Naive thymus-derived CD4-positive, alpha-beta T cell (primary cell): ENCODE measurements around the gene PPP6R3. TPM values are rescaled to one million over a fixed set of nuclear protein-coding genes. Genes with fewer than 3 reads are reported as not detected.
A peak's percentile ranks its signal among the peaks of the same experiment; 100 is the strongest.
"Not testable (repeated sequence)": the region's sequence is repeated elsewhere in the genome, so short reads cannot be mapped to it uniquely, and the experiment has no call there.

Experiments
- ATAC-seq: fragments of 150-1000 bp; cut with Tn5 transposase; 2 replicates; pipeline ENCODE4 v1.10.0; 2021; ENCODE audit warnings: mild to moderate bottlenecking, moderate library complexity
- CTCF ChIA-PET: fragments of 350-600 bp; sonication (Branson Sonifier 250); formaldehyde crosslinking; loops from one replicate; lab custom pipeline; 2021; ENCODE audit warnings: antibody characterized with exemption; lab: Charles Lee
- POLR2A ChIA-PET: fragments of 350-600 bp; sonication (Branson Sonifier 250); formaldehyde crosslinking; loops from one replicate; lab custom pipeline; 2021; ENCODE audit warnings: antibody characterized with exemption, inconsistent platforms; lab: Charles Lee
- DNase-seq, 9 donors: peaks; one replicate each; pipeline versions ENCODE4 v3.0.0 to v3.0.0-alpha.2; 2020 to 2022; ENCODE audit warnings: mixed read lengths in 1 of 9
- H3K27ac ChIP-seq: one replicate; pipeline ENCODE4 v1.7.0; 2013; ENCODE audit warnings: mild to moderate bottlenecking, low read depth, low read length, moderate library complexity
- H3K27me3 ChIP-seq, 2 donors: one replicate each; pipeline ENCODE4 v1.7.0; 2013; ENCODE audit warnings: low read length in 2 of 2, mild to moderate bottlenecking in 2 of 2, moderate library complexity in 2 of 2; ENCODE audit not compliant: control insufficient read depth in 2 of 2, insufficient read depth in 2 of 2
- H3K36me3 ChIP-seq, 3 experiments: 1 replicate in 2 of 3; 2 replicates in 1 of 3; pipeline ENCODE4 v1.7.0; 2013; ENCODE audit warnings: low read length in 3 of 3, mild to moderate bottlenecking in 3 of 3, moderate library complexity in 1 of 3; ENCODE audit not compliant: insufficient read depth in 3 of 3, control insufficient read depth in 2 of 3
- H3K4me1 ChIP-seq, 2 donors: one replicate each; pipeline ENCODE4 v1.7.0; 2013; ENCODE audit warnings: low read length in 2 of 2, mild to moderate bottlenecking in 2 of 2, moderate library complexity in 1 of 2; ENCODE audit not compliant: control insufficient read depth in 2 of 2, insufficient read depth in 2 of 2
- H3K4me3 ChIP-seq: 2 replicates; pipeline ENCODE4 v1.7.0; 2013; ENCODE audit warnings: mild to moderate bottlenecking, low read length
- H3K9me3 ChIP-seq, 3 experiments: 1 replicate in 2 of 3; 2 replicates in 1 of 3; pipeline ENCODE4 v1.7.0; 2013; ENCODE audit warnings: low read length in 3 of 3; ENCODE audit not compliant: control insufficient read depth in 2 of 3
- H3K27ac Mint-ChIP-seq, 9 donors: one replicate each; pipeline ENCODE4 v1.8.0; 2020 to 2022; ENCODE audit warnings: mixed read lengths in 9 of 9, mild to moderate bottlenecking in 8 of 9, moderate library complexity in 5 of 9, inconsistent platforms in 2 of 9
- H3K27me3 Mint-ChIP-seq, 5 donors: one replicate each; pipeline ENCODE4 v1.8.0; 2021 to 2022; ENCODE audit warnings: mixed read lengths in 5 of 5, mild to moderate bottlenecking in 1 of 5
- H3K36me3 Mint-ChIP-seq, 5 donors: one replicate each; pipeline ENCODE4 v1.8.0; 2020 to 2022; ENCODE audit warnings: mixed read lengths in 5 of 5, mild to moderate bottlenecking in 3 of 5, inconsistent platforms in 1 of 5
- H3K4me1 Mint-ChIP-seq, 7 donors: one replicate each; pipeline ENCODE4 v1.8.0; 2020 to 2022; ENCODE audit warnings: mixed read lengths in 7 of 7, mild to moderate bottlenecking in 3 of 7, inconsistent platforms in 1 of 7
- H3K4me3 Mint-ChIP-seq, 10 donors: one replicate each; pipeline ENCODE4 v1.8.0; 2020 to 2022; ENCODE audit warnings: mild to moderate bottlenecking in 10 of 10, mixed read lengths in 10 of 10, moderate library complexity in 6 of 10, inconsistent platforms in 2 of 10
- H3K9me3 Mint-ChIP-seq, 11 donors: one replicate each; pipeline ENCODE4 v1.8.0; 2020 to 2022; ENCODE audit warnings: mixed read lengths in 11 of 11, mild to moderate bottlenecking in 4 of 11, inconsistent platforms in 1 of 11, moderate library complexity in 1 of 11
- intact Hi-C, 2 donors: fragments of 100-400 bp; cut with micrococcal nuclease; formaldehyde crosslinking; loops; one replicate each; pipeline ENCODE4 v1.15.1; 2023
- polyA plus RNA-seq, 2 donors: library from polyadenylated mRNA; unstranded; fragments of 300-500 nt; fragmentation: Illumina TruSeq; gene quantifications; one replicate each; pipeline ENCODE4 v1.2.3, GENCODE V29; 2021
- total RNA-seq, 6 experiments: library from RNA in 5 of 6; stranded (reverse) in 5 of 6; gene quantifications; 1 replicate in 5 of 6; 2 replicates in 1 of 6; pipeline ENCODE4 v1.2.3 and lab custom pipeline; 2021 to 2026

The PPP6R3 gene
- total and polyA plus RNA-seq, 7 experiments from 2014 or later, result 43.5 to 159 (median 133) TPM

- Histone ChIP-seq H3K27ac (peak overlapping the region; percentile 16), H3K27me3 (no peaks in the 10 kb centered on the region), H3K36me3 (peaks cover 0 to 7% (median 0%) of the 10 kb centered on the region in 3 experiments), H3K4me1 (peaks cover 64 to 73% of the 10 kb centered on the region in 2 donors), H3K9me3 (no peaks in the 10 kb centered on the region), H3K4me3 (no peak overlapping the region)
- Mint-ChIP-seq H3K36me3 (peaks cover 0 to 33% (median 19%) of the 10 kb centered on the region in 5 donors), H3K27ac (peak overlapping the region; percentile 64 to 91 (median 80)), H3K9me3 (peaks cover 0 to 4% (median 0%) of the 10 kb centered on the region in 11 donors), H3K27me3 (no peaks in the 10 kb centered on the region), H3K4me3 (peak overlapping the region; percentile 60 to 87 (median 82)), H3K4me1 (peaks cover 70 to 91% (median 86%) of the 10 kb centered on the region in 7 donors)
- ChIA-PET POLR2A (interaction anchor here (1.3 kb wide), 1 partner anchor 10 kb away, joined by 4 read pairs; no protein-coding TSS in a partner anchor), CTCF (no interaction called here)
- intact Hi-C loops, result no loop called here
- no peak for DNase-seq
- ATAC-seq, result no peak
These were observed 9.8 kb downstream of the PPP6R3 start for GRCh38 chr11:68470304-68470811.

GRCh38 chr11:68471360-68472340, 11.1 kb downstream of the PPP6R3 start:
- H3K27ac Mint-ChIP-seq, result peak overlapping the region; percentile 74 to 94 (median 84)
- intact Hi-C loops, result loop anchor here in 1 of 2 donors (1.0 kb wide), 1 partner anchor 11 kb away; the partner anchor contains the start of gene PPP6R3
- Histone ChIP-seq H3K27ac (peak overlapping the region; percentile 53), H3K4me1 (peaks cover 60 to 64% of the 10 kb centered on the region in 2 donors), H3K9me3 (no peaks in the 10 kb centered on the region), H3K4me3 (peak overlapping the region; percentile 51), H3K27me3 (no peaks in the 10 kb centered on the region), H3K36me3 (peaks cover 0 to 7% (median 0%) of the 10 kb centered on the region in 3 experiments)
- DNase-seq (peak in 8 of 9 donors; percentile 28 to 63 (median 53)), ATAC-seq (peak; percentile 84)
- H3K4me3 Mint-ChIP-seq, result peak overlapping the region; percentile 68 to 87 (median 84)
- H3K4me1 Mint-ChIP-seq, result peaks cover 61 to 83% (median 76%) of the 10 kb centered on the region in 7 donors
- no peaks in the 10 kb centered on the region for H3K27me3 Mint-ChIP-seq
- ChIA-PET CTCF (no interaction called here), POLR2A (interaction anchor here (0.8 to 1.3 kb wide), 3 partner anchors 10 to 80 kb away, joined by 3 to 4 read pairs (median 3); no protein-coding TSS in a partner anchor)
- peaks cover 0 to 33% (median 16%) of the 10 kb centered on the region in 5 donors for H3K36me3 Mint-ChIP-seq
- H3K9me3 Mint-ChIP-seq, result peaks cover 0 to 6% (median 0%) of the 10 kb centered on the region in 11 donors

GRCh38 chr11:68472778-68473177, 12.2 kb downstream of the PPP6R3 start:
- H3K4me3 ChIP-seq, result no peak overlapping the region
- Mint-ChIP-seq H3K4me1 (peaks cover 59 to 84% (median 77%) of the 10 kb centered on the region in 7 donors), H3K36me3 (peaks cover 0 to 39% (median 21%) of the 10 kb centered on the region in 5 donors), H3K9me3 (peaks cover 0 to 6% (median 0%) of the 10 kb centered on the region in 11 donors), H3K4me3 (peak overlapping the region in 9 of 10 donors; percentile 4 to 87 (median 74)), H3K27ac (peak overlapping the region in 6 of 9 donors; percentile 29 to 91 (median 84)), H3K27me3 (no peaks in the 10 kb centered on the region)
- H3K4me1 ChIP-seq, result peaks cover 56 to 60% of the 10 kb centered on the region in 2 donors
- CTCF ChIA-PET, result no interaction called here
- intact Hi-C loops, result loop anchor here in 1 of 2 donors (1.0 kb wide), 1 partner anchor 12 kb away; the partner anchor contains the start of gene PPP6R3
- POLR2A ChIA-PET, result interaction anchor here (1.0 kb wide), 1 partner anchor 11 kb away, joined by 3 read pairs; no protein-coding TSS in a partner anchor
- H3K27me3 ChIP-seq, result no peaks in the 10 kb centered on the region
- DNase-seq, result no peak
- no peak for ATAC-seq
- H3K9me3 ChIP-seq, result no peaks in the 10 kb centered on the region
- H3K27ac ChIP-seq, result no peak overlapping the region
- H3K36me3 ChIP-seq, result peaks cover 0 to 7% (median 0%) of the 10 kb centered on the region in 3 experiments

GRCh38 chr11:68473693-68474092, 13.1 kb downstream of the PPP6R3 start:
- intact Hi-C loops, result no loop called here
- Histone ChIP-seq H3K27ac (no peak overlapping the region), H3K36me3 (peaks cover 0 to 7% (median 0%) of the 10 kb centered on the region in 3 experiments), H3K4me3 (no peak overlapping the region), H3K4me1 (peaks cover 49 to 53% of the 10 kb centered on the region in 2 donors), H3K9me3 (no peaks in the 10 kb centered on the region), H3K27me3 (no peaks in the 10 kb centered on the region)
- no peaks in the 10 kb centered on the region for H3K27me3 Mint-ChIP-seq
- H3K4me3 Mint-ChIP-seq, result peak overlapping the region in 9 of 10 donors; percentile 3 to 85 (median 44)
- H3K36me3 Mint-ChIP-seq, result peaks cover 0 to 39% (median 21%) of the 10 kb centered on the region in 5 donors
- H3K9me3 Mint-ChIP-seq, result peaks cover 0 to 6% (median 0%) of the 10 kb centered on the region in 11 donors
- POLR2A ChIA-PET, result interaction anchor here (0.8 to 1.0 kb wide), 2 partner anchors 12 kb away, joined by 3 read pairs; no protein-coding TSS in a partner anchor
- peaks cover 53 to 84% (median 76%) of the 10 kb centered on the region in 7 donors for H3K4me1 Mint-ChIP-seq
- H3K27ac Mint-ChIP-seq, result peak overlapping the region in 4 of 9 donors; percentile 30 to 91 (median 84)
- DNase-seq (no peak), ATAC-seq (no peak)
- CTCF ChIA-PET, result no interaction called here

- H3K4me3 ChIP-seq, DNase-seq, H3K27ac Mint-ChIP-seq, H3K27me3 Mint-ChIP-seq, H3K9me3 ChIP-seq, H3K36me3 ChIP-seq, intact Hi-C loops, ATAC-seq, H3K9me3 Mint-ChIP-seq, H3K27me3 ChIP-seq, H3K27ac ChIP-seq, H3K4me3 Mint-ChIP-seq, CTCF ChIA-PET: not testable (repeated sequence)
- Mint-ChIP-seq H3K4me1 (peaks cover 52 to 84% (median 76%) of the 10 kb centered on the region in 7 donors), H3K36me3 (peaks cover 0 to 48% (median 33%) of the 10 kb centered on the region in 5 donors)
- peaks cover 43 to 53% of the 10 kb centered on the region in 2 donors for H3K4me1 ChIP-seq
- POLR2A ChIA-PET, result interaction anchor here (0.5 kb wide), 1 partner anchor 33 kb away, joined by 3 read pairs; no protein-coding TSS in a partner anchor
These were observed 15.1 kb downstream of the PPP6R3 start for GRCh38 chr11:68475626-68476025.

- H3K27me3 ChIP-seq, result no peaks in the 10 kb centered on the region
- peaks cover 0 to 8% (median 0%) of the 10 kb centered on the region in 11 donors for H3K9me3 Mint-ChIP-seq
- POLR2A ChIA-PET, result interaction anchor here (0.7 kb wide), 2 partner anchors 12 to 359 kb away, joined by 3 to 4 read pairs; no protein-coding TSS in a partner anchor
- H3K9me3 ChIP-seq, result no peaks in the 10 kb centered on the region
- H3K4me1 ChIP-seq, result peaks cover 28 to 32% of the 10 kb centered on the region in 2 donors
- H3K4me3 Mint-ChIP-seq, result peak overlapping the region in 9 of 10 donors; percentile 1 to 75 (median 48)
- ATAC-seq (no peak), DNase-seq (no peak)
- CTCF ChIA-PET, result no interaction called here
- intact Hi-C loops, result no loop called here
- H3K36me3 Mint-ChIP-seq, result peaks cover 0 to 44% (median 28%) of the 10 kb centered on the region in 5 donors
- no peaks in the 10 kb centered on the region for H3K36me3 ChIP-seq
- no peaks in the 10 kb centered on the region for H3K27me3 Mint-ChIP-seq
- H3K4me1 Mint-ChIP-seq, result peaks cover 44 to 83% (median 73%) of the 10 kb centered on the region in 7 donors
- peak overlapping the region in 2 of 9 donors; percentile 17 to 43 for H3K27ac Mint-ChIP-seq
- H3K27ac ChIP-seq, result no peak overlapping the region
- H3K4me3 ChIP-seq, result no peak overlapping the region
These were observed 18.8 kb downstream of the PPP6R3 start for GRCh38 chr11:68479390-68479789.
